ENCODE data around the gene SREK1IP1.

The SREK1IP1 gene

GRCh38 chr5:64680289-64680688 is 88.2 kb downstream of the SREK1IP1 start:
- DNase-seq, result no peak

- no peak for DNase-seq
Measured at GRCh38 chr5:64678374-64678773, 90.1 kb downstream of the SREK1IP1 start.

- DNase-seq, result no peak
Measured at GRCh38 chr5:64671678-64672077, 96.8 kb downstream of the SREK1IP1 start.

- DNase-seq, result no peak
Measured at GRCh38 chr5:64670277-64670676, 98.2 kb downstream of the SREK1IP1 start.
